CD4-positive, alpha-beta T cell (primary cell): ENCODE results near the gene TRIM44. TPM values are rescaled to one million over a fixed set of nuclear protein-coding genes. Genes with fewer than 3 reads are reported as not detected.

Experiments used
- ATAC-seq: fragments of 200-7000 bp; cut with Tn5 transposase; one replicate; pipeline ENCODE4 v1.10.0; 2022; ENCODE audit warnings: mild to moderate bottlenecking; ENCODE audit not compliant: poor library complexity
- CTCF ChIA-PET: fragments of 350-600 bp; sonication (Branson Sonifier 250); formaldehyde crosslinking; loops from one replicate; lab custom pipeline; 2021; ENCODE audit warnings: antibody characterized with exemption, inconsistent platforms; lab: Charles Lee
- POLR2A ChIA-PET: fragments of 350-600 bp; sonication (Branson Sonifier 250); formaldehyde crosslinking; loops from one replicate; lab custom pipeline; 2021; ENCODE audit warnings: antibody characterized with exemption, inconsistent platforms; lab: Charles Lee
- DNase-seq, 14 experiments: peaks; one replicate each; pipeline ENCODE4 v3.0.0-alpha.2; 2013 to 2020; ENCODE audit warnings: mixed read lengths in 2 of 14
- H3K27ac ChIP-seq, 2 donors: one replicate each; pipeline versions ENCODE4 v1.5.1 to v1.7.0; 2013; ENCODE audit warnings: low read length in 2 of 2, low read depth in 1 of 2, mild to moderate bottlenecking in 1 of 2
- H3K27me3 ChIP-seq, 2 experiments: 1 replicate in 1 of 2; 2 replicates in 1 of 2; pipeline versions ENCODE4 v1.6.1 to v1.7.0; 2013; ENCODE audit warnings: low read length in 2 of 2, control low read depth in 1 of 2, mild to moderate bottlenecking in 1 of 2, moderate library complexity in 1 of 2; ENCODE audit not compliant: insufficient read depth in 2 of 2, control insufficient read depth in 1 of 2
- H3K36me3 ChIP-seq: one replicate; pipeline ENCODE4 v1.6.1; 2013; ENCODE audit warnings: low read length, control low read depth; ENCODE audit not compliant: insufficient read depth
- H3K4me1 ChIP-seq: one replicate; pipeline ENCODE4 v1.6.1; 2013; ENCODE audit warnings: low read length, control low read depth; ENCODE audit not compliant: insufficient read depth
- H3K4me3 ChIP-seq: one replicate; pipeline ENCODE4 v1.5.1; 2013; ENCODE audit warnings: mild to moderate bottlenecking, low read length, moderate library complexity
- H3K9me3 ChIP-seq, 2 experiments: 1 replicate in 1 of 2; 2 replicates in 1 of 2; pipeline versions ENCODE4 v1.6.1 to v1.7.0; 2013; ENCODE audit warnings: low read length in 2 of 2, mild to moderate bottlenecking in 2 of 2, control low read depth in 1 of 2, moderate library complexity in 1 of 2; ENCODE audit not compliant: control insufficient read depth in 1 of 2, insufficient read depth in 1 of 2
- H3K27ac Mint-ChIP-seq: one replicate; pipeline ENCODE4 v1.8.0; 2020; ENCODE audit warnings: mixed read lengths
- H3K27me3 Mint-ChIP-seq: one replicate; pipeline ENCODE4 v1.8.0; 2021; ENCODE audit warnings: mixed read lengths
- H3K36me3 Mint-ChIP-seq: one replicate; pipeline ENCODE4 v1.8.0; 2021; ENCODE audit warnings: low read depth, mixed read lengths
- H3K4me1 Mint-ChIP-seq: one replicate; pipeline ENCODE4 v1.8.0; 2021; ENCODE audit warnings: low read depth, mixed read lengths
- H3K4me3 Mint-ChIP-seq: one replicate; pipeline ENCODE4 v1.8.0; 2020; ENCODE audit warnings: mild to moderate bottlenecking, mixed read lengths
- H3K9me3 Mint-ChIP-seq: one replicate; pipeline ENCODE4 v1.8.0; 2020; ENCODE audit warnings: mixed read lengths
- intact Hi-C, 2 experiments: fragments of 100-400 bp; cut with DNase I in 1 of 2; cut with micrococcal nuclease in 1 of 2; formaldehyde crosslinking; loops; one replicate each; pipeline versions ENCODE4 v1.15.1 to v1.9.0; 2023 to 2025; cut with DNase I, micrococcal nuclease
- total RNA-seq, 174 experiments: library from RNA in 2 of 174; stranded (reverse) in 2 of 174; gene quantifications; one replicate each; pipeline ENCODE4 v1.2.3 and lab custom pipeline; 2021 to 2026
- TF ChIP-seq, protein P1 (sequence below): fragments of 200-600 bp; IDR thresholded peaks from one replicate; pipeline ENCODE4 v1.8.0; 2022; ENCODE audit warnings: antibody characterized with exemption, mild to moderate bottlenecking

Gene TRIM44
- total RNA-seq, 2 experiments from 2014 or later, result 32.1 to 36.7 TPM

DNA sequence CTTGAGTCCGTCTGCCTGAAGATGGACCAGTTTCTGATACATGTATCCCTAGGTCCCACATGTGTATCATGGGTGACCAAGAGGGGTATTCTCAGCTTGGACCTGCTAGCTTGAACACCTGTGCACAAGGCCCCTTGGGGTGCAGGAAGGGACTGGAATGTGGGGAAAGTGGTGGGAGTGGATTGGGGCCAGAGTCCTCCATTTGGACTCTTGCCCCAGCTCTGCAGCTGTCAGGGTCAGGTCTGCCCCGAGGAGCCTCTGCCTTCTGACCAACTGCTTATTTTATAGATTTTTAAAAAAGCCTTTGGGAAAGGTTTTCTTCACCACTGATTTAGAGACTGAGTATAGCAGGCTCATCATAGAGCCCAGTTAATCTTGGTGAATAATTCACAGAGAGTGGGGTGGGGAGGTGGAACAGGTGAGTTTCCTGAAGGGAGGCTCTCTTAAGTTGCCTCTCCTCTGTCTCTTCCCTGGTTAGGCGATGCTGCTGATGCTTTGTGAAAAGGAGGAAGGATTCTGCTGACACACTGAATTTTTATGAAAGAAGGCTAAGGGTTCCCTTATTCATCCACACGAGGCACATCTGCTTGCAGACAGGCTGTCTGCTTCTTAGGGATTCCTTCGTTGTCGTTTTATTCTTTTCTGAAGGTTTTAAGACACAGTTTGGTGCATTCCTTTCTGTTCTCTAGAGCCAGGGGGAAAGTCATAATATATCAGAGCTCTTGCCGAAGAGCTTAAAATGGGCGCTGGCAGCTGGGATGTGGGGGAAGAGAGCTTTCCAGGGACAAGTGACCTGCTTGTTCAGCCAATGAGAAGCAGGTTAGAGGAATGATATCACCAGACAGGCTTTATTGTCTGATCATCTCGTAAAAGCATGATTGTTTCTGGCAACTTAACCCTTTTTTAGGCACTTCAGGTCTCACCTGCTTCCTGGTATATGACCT lies 19.9 kb downstream of the TRIM44 start:
- intact Hi-C loops, result no loop called here
- peak overlapping the region; percentile 9 for H3K27ac Mint-ChIP-seq
- H3K27me3 Mint-ChIP-seq, result no peaks in the 10 kb centered on the region
- Histone ChIP-seq H3K4me3 (no peak overlapping the region), H3K27me3 (no peaks in the 10 kb centered on the region), H3K27ac (no peak overlapping the region), H3K36me3 (peaks cover 25% of the 10 kb centered on the region), H3K4me1 (peaks cover 7% of the 10 kb centered on the region), H3K9me3 (no peaks in the 10 kb centered on the region)
- H3K4me1 Mint-ChIP-seq, result peaks cover 79% of the 10 kb centered on the region
- DNase-seq (no peak), ATAC-seq (no peak)
- POLR2A ChIA-PET, result no interaction called here
- CTCF ChIA-PET, result no interaction called here
- no peak overlapping the region for H3K4me3 Mint-ChIP-seq
- TF ChIP-seq, protein P1, sequence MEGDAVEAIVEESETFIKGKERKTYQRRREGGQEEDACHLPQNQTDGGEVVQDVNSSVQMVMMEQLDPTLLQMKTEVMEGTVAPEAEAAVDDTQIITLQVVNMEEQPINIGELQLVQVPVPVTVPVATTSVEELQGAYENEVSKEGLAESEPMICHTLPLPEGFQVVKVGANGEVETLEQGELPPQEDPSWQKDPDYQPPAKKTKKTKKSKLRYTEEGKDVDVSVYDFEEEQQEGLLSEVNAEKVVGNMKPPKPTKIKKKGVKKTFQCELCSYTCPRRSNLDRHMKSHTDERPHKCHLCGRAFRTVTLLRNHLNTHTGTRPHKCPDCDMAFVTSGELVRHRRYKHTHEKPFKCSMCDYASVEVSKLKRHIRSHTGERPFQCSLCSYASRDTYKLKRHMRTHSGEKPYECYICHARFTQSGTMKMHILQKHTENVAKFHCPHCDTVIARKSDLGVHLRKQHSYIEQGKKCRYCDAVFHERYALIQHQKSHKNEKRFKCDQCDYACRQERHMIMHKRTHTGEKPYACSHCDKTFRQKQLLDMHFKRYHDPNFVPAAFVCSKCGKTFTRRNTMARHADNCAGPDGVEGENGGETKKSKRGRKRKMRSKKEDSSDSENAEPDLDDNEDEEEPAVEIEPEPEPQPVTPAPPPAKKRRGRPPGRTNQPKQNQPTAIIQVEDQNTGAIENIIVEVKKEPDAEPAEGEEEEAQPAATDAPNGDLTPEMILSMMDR, result no peak
- H3K36me3 Mint-ChIP-seq, result peaks cover 64% of the 10 kb centered on the region
- no peaks in the 10 kb centered on the region for H3K9me3 Mint-ChIP-seq

DNA sequence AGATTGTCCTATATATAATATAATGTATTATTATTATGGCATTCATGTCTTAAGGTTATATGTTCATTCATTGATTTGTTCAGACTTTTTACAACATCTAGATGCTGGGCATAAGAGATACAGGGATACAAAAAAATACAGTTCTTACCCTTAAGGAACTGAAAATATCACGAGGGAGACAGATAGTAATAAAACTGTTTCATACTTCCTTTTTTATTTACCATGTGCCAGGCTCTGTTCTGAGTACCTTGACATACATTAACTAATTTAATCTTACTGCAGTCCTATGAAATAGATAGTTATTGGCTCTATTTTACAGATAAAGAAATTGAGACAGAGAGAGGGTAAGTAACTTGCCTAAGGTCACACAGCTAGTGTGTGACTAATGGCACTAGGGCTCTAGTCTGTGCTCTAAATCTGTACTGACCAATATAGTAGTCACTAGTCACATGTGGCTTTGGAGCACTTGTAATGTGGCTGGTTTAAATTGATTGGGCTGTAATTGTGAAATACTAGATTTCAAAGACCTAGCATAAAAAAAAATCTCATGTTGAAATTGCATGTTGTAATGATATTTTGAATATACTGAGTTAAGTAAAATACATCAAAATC lies 21.3 kb downstream of the TRIM44 start:
- H3K27ac ChIP-seq, result no peak overlapping the region

DNA sequence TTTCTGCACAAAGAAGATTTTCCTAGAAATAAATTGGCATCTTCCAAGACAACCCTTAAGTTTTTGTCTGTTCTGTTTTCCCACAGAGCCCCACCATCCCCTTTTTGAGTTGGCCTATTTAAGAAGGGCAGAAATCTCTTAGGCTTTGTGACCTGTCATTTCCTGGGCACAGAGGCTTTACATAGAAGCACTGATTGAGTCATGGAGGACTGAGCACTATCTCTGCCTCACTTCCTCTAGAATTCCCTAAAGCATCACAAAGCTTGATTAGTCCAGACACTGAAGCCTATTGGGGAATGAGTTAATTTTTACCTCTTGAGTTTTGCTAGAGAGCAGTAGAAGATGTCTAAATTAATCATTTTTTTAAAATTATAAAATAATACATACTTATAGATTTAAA lies 25.4 kb downstream of the TRIM44 start:
- Mint-ChIP-seq H3K36me3 (peaks cover 91% of the 10 kb centered on the region), H3K27me3 (no peaks in the 10 kb centered on the region), H3K9me3 (no peaks in the 10 kb centered on the region), H3K4me1 (peaks cover 46% of the 10 kb centered on the region), H3K4me3 (no peak overlapping the region), H3K27ac (no peak overlapping the region)
- ATAC-seq (no peak), DNase-seq (peak in 1 of 14 experiments; percentile 30)
- H3K27me3 ChIP-seq, result no peaks in the 10 kb centered on the region
- H3K4me3 ChIP-seq, result no peak overlapping the region
- TF ChIP-seq, protein P1, result no peak
- H3K36me3 ChIP-seq, result peaks cover 38% of the 10 kb centered on the region
- no peaks in the 10 kb centered on the region for H3K9me3 ChIP-seq
- POLR2A ChIA-PET, result no interaction called here
- H3K4me1 ChIP-seq, result no peaks in the 10 kb centered on the region
- intact Hi-C loops, result no loop called here
- CTCF ChIA-PET, result no interaction called here
- no peak overlapping the region for H3K27ac ChIP-seq

More for the DNA sequence above, 21.3 kb downstream of the TRIM44 start:
- POLR2A ChIA-PET, result no interaction called here
- Histone ChIP-seq H3K36me3 (peaks cover 32% of the 10 kb centered on the region), H3K4me1 (peaks cover 7% of the 10 kb centered on the region), H3K27me3 (no peaks in the 10 kb centered on the region), H3K4me3 (no peak overlapping the region), H3K9me3 (no peaks in the 10 kb centered on the region)
- DNase-seq (peak in 2 of 14 experiments; percentile 27 to 47), ATAC-seq (no peak)
- TF ChIP-seq, protein P1, result no peak
- H3K9me3 Mint-ChIP-seq, result no peaks in the 10 kb centered on the region
- H3K4me1 Mint-ChIP-seq, result peaks cover 76% of the 10 kb centered on the region
- intact Hi-C loops, result no loop called here
- H3K4me3 Mint-ChIP-seq, result no peak overlapping the region
- peaks cover 71% of the 10 kb centered on the region for H3K36me3 Mint-ChIP-seq
- no peak overlapping the region for H3K27ac Mint-ChIP-seq
- CTCF ChIA-PET, result no interaction called here
- no peaks in the 10 kb centered on the region for H3K27me3 Mint-ChIP-seq
